ENCODE data around the gene GPC1. TPM values are rescaled to one million over a fixed set of nuclear protein-coding genes. Genes with fewer than 3 reads are reported as not detected.
A peak's percentile ranks its signal among the peaks of the same experiment; 100 is the strongest.

The GPC1 gene
- total and polyA plus RNA-seq, 2 of the 4 experiments (the other 2 are of a cell fraction), result 16.0 to 211 TPM

DNA sequence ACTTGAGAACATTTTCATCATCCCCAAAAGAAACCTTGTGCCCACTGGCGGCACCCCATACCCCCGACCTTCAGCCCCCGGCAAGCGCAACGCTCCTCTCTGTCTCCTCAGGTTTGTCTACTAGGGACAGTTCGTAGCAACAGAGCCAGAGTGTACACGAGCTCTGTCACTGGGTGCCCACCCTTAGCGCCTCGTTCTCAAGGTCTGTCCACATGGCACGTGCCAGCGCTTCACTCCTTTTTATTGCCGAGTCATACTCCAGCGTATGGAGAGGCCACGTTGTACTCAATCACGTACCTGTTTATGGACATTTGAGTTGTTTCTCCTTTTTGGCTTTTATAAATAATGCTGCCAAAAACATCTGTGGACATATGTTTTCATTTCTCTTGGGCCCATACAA, 30.3 kb upstream of the GPC1 start:
- Histone ChIP-seq H3K4me2 (ENCODE audit: low read depth, low read length) (no peak overlapping the region), H2AFZ (replicated peaks; ENCODE audit: low read length, poor library complexity) (no peak overlapping the region), H2AK5ac (ENCODE audit: low read depth, low read length) (no peak overlapping the region), H3K9me1 (ENCODE audit: insufficient read depth, low read length) (no peaks in the 10 kb centered on the region), H4K20me1 (ENCODE audit: insufficient read depth, low read length) (no peaks in the 10 kb centered on the region), H3K14ac (replicated peaks; ENCODE audit: low read depth, low read length) (no peak overlapping the region), H2AK9ac (replicated peaks; ENCODE audit: low read depth, low read length, poor library complexity) (no peak overlapping the region), H3K4me3 (ENCODE audit: insufficient read depth, low read depth, low read length) (no peak overlapping the region), H3K23ac (ENCODE audit: low read depth, low read length) (no peak overlapping the region), H2BK120ac (ENCODE audit: low read depth, low read length) (no peak overlapping the region), H3K27me3 (ENCODE audit: control insufficient read depth, insufficient read depth, low read length) (peaks cover 2% of the 10 kb centered on the region; the same call in 1 of the 2 replicates), H2BK5ac (ENCODE audit: low read depth, low read length, poor library complexity, severe bottlenecking) (no peak overlapping the region), H4K5ac (ENCODE audit: low read depth, low read length) (no peak overlapping the region), H2BK20ac (ENCODE audit: low read depth, low read length) (no peak overlapping the region), H3K27ac (ENCODE audit: insufficient read depth, low read length) (no peak overlapping the region), H3K9me3 (ENCODE audit: control insufficient read depth, insufficient read depth, low read length) (no peaks in the 10 kb centered on the region), H3K56ac (ENCODE audit: extremely low read depth, insufficient read depth, low read length) (no peak overlapping the region), H4K91ac (ENCODE audit: insufficient read depth, low read depth, low read length) (no peak overlapping the region), H3K79me1 (ENCODE audit: low read depth in 1 of 2, low read length in 2 of 2) (no peaks in the 10 kb centered on the region), H2BK15ac (ENCODE audit: low read depth, low read length) (no peak overlapping the region), H3K36me3 (ENCODE audit: control insufficient read depth, insufficient read depth, low read length) (no peaks in the 10 kb centered on the region), H4K8ac (ENCODE audit: low read depth in 2 of 2, low read length in 2 of 2) (no peak overlapping the region), H3K4me1 (ENCODE audit: control insufficient read depth, insufficient read depth, low read length) (no peaks in the 10 kb centered on the region), H3K18ac (ENCODE audit: low read depth, low read length) (no peak overlapping the region), H3K4ac (ENCODE audit: low read depth, low read length) (no peak overlapping the region), H3K9ac (ENCODE audit: low read depth, low read length) (no peak overlapping the region)
- ATAC-seq (ENCODE audit: low read depth) (no peak), DNase-seq (no peak)
- intact Hi-C loops (cut with micrococcal nuclease) (no loop called here), in situ Hi-C loops (cut with MboI; ENCODE audit: low sequenced_read_pairs) (no loop called here), dilution Hi-C loops (cut with HindIII; ENCODE audit: low sequenced_read_pairs, unreplicated experiment) (no loop called here)
- POLR2A ChIA-PET (ENCODE audit: unreplicated experiment), result interaction anchor here (0.5 kb wide), 1 partner anchor 68 kb away, joined by 3 read pairs; no protein-coding TSS in a partner anchor
- CTCF ChIA-PET, result no interaction called here
- 87% methylated on average over 9 of the region's 15 CpGs; no CpG with 5 or more reads in 1 of the 2 experiments for WGBS, 2 experiments (ENCODE audit: extremely low coverage in 2 of 2, insufficient read length in 1 of 2)
- no TSS peak for BruUV-seq (replicated peaks)
- TF ChIP-seq NFE2L2 (IDR thresholded peaks at IDR 0.05; ENCODE audit: low read depth, low read length), result peak; percentile 67
- TF ChIP-seq, protein P1, sequence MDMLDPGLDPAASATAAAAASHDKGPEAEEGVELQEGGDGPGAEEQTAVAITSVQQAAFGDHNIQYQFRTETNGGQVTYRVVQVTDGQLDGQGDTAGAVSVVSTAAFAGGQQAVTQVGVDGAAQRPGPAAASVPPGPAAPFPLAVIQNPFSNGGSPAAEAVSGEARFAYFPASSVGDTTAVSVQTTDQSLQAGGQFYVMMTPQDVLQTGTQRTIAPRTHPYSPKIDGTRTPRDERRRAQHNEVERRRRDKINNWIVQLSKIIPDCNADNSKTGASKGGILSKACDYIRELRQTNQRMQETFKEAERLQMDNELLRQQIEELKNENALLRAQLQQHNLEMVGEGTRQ (IDR thresholded peaks at IDR 0.05; ENCODE audit: low read depth, low read length), result no peak
